Measurements from ENCODE around the gene SERPINB11.
"Not testable (repeated sequence)": the region's sequence is repeated elsewhere in the genome, so short reads cannot be mapped to it uniquely, and the experiment has no call there.

Gene SERPINB11

GRCh38 chr18:63730773-63731172 lies 28.0 kb downstream of the SERPINB11 start:
- DNase-seq (ENCODE audit: low spot score), result no peak

- no peak for DNase-seq (ENCODE audit: low spot score)
These were observed 28.5 kb downstream of the SERPINB11 start for GRCh38 chr18:63731215-63731614.

DNA sequence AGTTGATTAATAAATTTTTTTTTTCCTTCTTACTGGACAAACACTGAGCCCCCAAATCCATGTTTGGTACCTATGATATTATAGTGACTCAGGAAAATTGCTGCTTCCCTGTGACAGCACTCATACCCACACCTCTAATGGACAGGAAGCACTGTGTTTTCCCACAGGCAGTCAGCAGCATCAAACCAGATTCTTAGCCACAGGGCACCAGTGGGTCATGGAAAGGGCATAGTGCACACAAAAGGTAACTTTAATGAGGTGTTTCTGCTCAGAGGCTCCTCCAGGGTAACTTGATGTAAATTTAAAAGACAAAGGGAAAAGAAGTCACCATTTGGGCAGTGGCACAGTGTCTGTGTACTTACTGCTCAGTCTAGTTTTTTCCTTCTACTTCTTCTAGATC lies 34.1 kb downstream of the SERPINB11 start:
- no peak for DNase-seq (ENCODE audit: low spot score)

DNA sequence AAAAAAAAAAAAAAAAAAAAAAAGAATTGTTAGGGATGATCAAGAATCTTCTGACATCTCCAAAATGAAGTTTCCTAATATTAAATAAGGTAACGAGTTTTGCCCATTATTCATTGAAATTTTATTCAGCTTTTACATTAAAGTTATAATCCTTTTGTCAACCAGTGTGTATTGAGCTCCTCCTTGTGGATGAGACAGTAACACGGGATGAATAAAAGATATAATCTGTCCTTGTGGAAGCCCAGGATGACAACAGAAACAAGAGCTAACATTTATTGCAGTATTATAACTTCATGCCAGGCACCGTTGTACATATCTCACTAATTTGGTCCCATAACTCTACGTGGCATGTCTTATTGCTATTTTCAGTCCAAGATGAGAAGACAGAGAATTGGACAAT lies 39.0 kb downstream of the SERPINB11 start:
- peak; percentile 15 for DNase-seq (ENCODE audit: low spot score)

DNA sequence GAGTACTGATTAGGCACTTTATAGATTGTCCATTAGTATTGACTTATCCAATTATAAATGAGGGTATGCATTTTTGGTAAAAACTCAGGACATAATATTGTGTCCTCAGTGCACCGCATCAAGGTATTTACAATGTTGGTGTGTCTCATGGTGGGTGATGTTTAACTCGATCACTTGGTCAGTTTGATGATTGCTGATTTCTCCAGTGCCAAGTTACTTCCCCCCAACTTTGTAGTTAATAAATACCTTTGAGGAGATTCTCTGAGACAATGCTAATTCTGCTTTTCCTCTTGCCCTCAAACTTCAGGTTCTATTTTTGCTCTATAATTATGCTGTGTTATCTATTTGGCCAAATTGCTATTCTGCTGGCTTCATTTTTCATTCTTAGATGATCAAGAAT lies 44.2 kb downstream of the SERPINB11 start:
- no peak for DNase-seq (ENCODE audit: low spot score)

DNA sequence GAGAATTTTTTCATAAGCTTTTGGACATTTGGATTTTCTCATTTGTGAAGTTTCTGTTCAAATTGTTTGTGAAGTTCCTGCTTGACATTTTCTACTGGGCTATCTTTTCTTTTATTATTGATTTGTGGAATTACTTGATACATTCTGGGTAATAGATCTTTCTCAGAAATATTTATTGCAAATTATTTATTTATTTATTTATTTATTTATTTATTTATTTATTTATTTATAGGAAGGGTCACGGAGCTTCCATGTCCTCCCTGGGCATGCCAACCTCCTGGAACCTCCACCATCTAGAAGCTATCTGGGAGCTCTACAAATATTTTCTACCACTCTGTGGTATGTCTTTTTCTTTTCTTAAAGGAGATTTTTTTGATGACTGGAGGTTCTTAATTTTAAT lies 46.7 kb downstream of the SERPINB11 start:
- no peak for DNase-seq (ENCODE audit: low spot score)

DNA sequence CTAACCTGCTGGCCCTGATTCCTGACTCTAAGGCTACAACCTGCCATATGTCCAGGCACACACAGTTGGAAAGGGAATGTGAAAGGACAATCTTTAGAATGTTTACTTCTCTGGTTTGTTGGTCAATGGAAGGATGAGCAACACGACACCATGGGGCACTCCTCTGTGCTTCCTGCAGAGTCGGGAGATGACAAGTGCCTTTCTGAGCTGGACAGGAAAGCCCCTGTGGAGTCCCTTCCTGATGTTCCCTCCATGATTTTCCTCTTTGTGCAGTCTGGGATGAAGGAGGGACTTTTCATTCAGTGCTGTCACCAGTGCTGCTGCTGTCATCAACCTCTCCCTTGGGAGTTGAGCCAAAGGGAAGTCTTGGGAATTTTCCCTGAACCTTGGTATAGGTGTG lies 49.9 kb downstream of the SERPINB11 start:
- no peak for DNase-seq (ENCODE audit: low spot score)

GRCh38 chr18:63753676-63754075 lies 50.9 kb downstream of the SERPINB11 start:
- no peak for DNase-seq (ENCODE audit: low spot score)

DNA sequence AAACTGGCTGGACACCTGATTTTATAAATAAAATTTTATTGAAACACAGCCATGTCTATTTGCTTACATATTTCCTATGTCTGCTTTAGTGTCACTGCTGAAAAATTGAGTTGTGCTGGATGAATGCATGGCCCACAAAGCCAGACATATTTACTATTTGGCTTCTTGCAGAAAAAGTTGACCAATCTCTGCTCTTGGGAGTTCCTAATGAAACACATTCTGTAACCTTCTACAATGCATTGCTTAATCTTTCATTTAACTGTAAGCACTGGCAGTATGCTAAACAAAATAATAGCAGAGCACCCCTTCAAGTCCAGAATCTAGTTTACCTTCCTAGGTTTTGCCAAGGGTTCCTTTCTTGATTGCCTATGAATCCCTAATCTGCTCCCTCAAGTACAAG lies 54.8 kb downstream of the SERPINB11 start:
- no peak for DNase-seq (ENCODE audit: low spot score)

DNA sequence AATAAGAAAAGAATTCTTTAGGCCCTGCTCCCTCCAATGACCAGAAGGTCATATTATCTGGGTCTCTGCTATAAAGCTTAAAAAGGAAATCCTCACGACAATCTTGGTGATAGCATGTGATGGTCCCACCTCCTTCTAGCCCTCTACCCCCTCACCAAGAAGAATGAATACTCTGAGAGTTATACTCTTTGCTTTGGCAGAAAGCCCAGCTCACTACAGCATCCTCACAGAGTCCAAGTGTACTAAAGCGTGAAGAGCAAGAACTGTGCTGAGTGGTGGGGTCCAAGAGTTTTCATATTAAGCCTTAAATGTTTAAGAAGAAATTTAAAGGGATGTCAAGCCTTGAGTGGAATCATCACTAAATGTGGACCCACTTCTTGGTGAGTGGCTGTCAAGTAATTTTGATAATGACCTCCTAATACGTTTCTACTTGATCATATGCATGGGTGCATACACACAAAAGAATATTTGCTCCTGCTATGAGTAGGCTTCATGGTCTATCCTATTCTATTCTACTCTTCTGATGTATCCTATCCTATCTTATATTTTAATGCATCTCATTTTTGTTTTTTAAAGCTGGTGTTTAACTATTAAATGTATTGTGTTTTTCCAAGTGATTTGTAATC lies 56.0 kb downstream of the SERPINB11 start:
- no peak for DNase-seq (ENCODE audit: low spot score)

DNA sequence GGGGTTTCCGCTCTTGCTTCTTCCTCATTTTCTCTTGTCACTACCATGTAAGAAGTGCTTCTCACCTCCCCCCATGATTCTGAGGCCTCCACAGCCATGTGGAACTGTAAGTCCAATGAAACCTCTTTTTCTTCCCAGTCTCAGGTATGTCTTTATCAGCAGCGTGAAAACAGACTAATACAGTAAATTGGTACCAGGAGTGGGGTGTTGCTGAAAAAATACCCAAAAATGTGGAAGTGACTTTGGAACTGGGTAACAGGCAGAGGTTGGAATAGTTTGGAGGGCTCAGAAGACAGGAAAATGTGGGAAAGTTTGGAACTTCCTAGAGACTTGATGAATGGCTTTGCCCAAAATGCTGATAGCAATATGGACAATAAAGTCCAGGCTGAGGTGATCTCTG lies 57.0 kb downstream of the SERPINB11 start:
- DNase-seq (ENCODE audit: low spot score), result not testable (repeated sequence)

DNA sequence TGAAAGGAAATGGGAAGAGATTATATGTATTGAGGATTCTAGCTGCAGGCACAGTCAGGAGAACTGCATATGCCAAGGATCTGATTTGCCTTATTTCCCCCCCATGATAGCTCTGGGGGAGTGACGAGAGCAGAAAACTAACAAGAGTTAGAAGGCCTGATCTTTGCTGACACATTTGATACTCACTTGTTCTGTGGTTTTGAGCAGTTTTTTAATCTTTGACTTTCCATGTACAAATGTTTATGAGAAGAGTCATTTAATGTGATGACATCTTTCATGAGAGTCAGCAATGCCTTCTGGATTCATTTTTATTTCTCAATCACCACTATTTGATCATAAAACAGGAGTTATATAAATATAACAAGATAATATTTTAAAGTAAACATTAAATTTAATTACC lies 59.8 kb downstream of the SERPINB11 start:
- DNase-seq (ENCODE audit: low spot score), result peak; percentile 11

DNA sequence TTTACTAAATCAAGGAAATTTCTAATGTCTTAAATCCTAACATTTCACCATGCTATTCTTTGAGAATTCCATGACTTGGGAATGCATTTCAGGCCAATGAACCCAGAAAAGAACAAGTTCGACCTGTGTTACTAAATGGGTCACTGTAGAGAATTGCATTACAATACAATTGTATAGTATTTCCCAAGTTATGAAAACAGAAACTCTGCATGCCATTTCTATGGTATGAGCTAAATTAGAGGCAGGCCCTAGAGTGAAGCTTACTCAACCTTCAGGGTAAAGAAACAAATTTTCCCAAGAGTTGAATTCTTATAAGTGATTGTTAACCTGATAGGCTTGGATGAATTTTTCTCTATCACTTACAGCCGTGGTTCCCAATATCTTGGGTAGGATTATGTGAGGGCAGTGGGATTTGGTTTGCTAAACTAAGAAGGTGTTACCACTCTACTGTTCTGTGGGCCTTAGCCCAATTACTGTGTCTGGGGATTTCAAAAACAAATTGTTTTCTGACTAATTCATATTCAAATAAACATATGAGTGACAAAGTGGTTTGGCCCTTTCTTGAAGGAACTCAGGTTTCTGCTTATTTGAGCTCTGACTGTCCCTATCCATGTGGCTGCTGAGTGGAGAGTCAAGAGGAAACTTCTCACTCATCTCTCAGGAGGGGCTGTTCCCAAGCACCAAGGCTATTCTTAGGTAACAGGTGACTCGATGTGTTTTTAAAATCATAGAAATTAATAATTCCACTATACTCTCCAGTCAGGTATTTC lies 61.3 kb downstream of the SERPINB11 start:
- DNase-seq (ENCODE audit: low spot score), result no peak

DNA sequence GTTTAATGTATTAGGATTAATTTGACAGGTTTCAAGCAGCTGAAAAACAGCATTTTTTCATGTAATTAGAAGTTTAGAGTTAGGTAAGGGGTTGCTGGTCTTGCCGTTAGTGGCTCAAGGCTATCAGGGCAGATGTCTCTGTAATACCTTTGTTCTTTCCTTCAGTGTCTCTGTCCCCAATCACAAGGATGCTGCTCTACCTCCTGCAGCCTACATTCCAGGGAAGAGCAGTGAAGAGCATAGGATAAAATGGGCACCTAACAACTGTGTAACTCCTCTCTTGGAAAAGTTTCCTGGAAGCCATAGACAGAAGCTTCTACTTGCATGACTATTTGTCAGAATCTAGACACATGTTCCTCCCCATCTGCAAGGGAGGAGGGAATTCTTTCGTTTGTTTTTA lies 63.1 kb downstream of the SERPINB11 start:
- DNase-seq (ENCODE audit: low spot score), result no peak
